D341Med (cell line): ENCODE results near the gene KCMF1.

Source experiments
- DNase-seq: peaks from one replicate; pipeline ENCODE4 v3.0.0; 2012; ENCODE audit warnings: low spot score

KCMF1 gene

GRCh38 chr2:85078536-85078935 is 107.6 kb downstream of the KCMF1 start:
- no peak for DNase-seq

GRCh38 chr2:85083092-85083491 is 112.1 kb downstream of the KCMF1 start:
- no peak for DNase-seq

- DNase-seq = no peak
These were observed 114.6 kb downstream of the KCMF1 start for GRCh38 chr2:85085563-85085962.

GRCh38 chr2:85087541-85087940 is 116.6 kb downstream of the KCMF1 start:
- no peak for DNase-seq

GRCh38 chr2:85088921-85089320 is 118.0 kb downstream of the KCMF1 start:
- DNase-seq = no peak

- DNase-seq = peak; percentile 55
These were observed 118.6 kb downstream of the KCMF1 start for GRCh38 chr2:85089585-85089984.

- no peak for DNase-seq
These were observed 120.9 kb downstream of the KCMF1 start for GRCh38 chr2:85091838-85092237.

GRCh38 chr2:85095094-85095493 is 124.1 kb downstream of the KCMF1 start:
- DNase-seq = no peak

- no peak for DNase-seq
These were observed 125.7 kb downstream of the KCMF1 start for GRCh38 chr2:85096616-85097015.

GRCh38 chr2:85104228-85104627 is 133.3 kb downstream of the KCMF1 start:
- no peak for DNase-seq

GRCh38 chr2:85106489-85107180 is 135.7 kb downstream of the KCMF1 start:
- DNase-seq = no peak
